HL-60 (cell line): ENCODE results near the gene PTPRN2.

Experiments used
- POLR2AphosphoS5 ChIP-seq: IDR thresholded peaks from 2 replicates; pipeline ENCODE4 v1.6.1; 2012; ENCODE audit warnings: low read depth
- TF ChIP-seq, protein P1 (sequence below): IDR thresholded peaks from one replicate; pipeline ENCODE4 v1.5.1; 2011; ENCODE audit warnings: low read length, control low read depth, inconsistent platforms; ENCODE audit not compliant: insufficient read depth

DNA sequence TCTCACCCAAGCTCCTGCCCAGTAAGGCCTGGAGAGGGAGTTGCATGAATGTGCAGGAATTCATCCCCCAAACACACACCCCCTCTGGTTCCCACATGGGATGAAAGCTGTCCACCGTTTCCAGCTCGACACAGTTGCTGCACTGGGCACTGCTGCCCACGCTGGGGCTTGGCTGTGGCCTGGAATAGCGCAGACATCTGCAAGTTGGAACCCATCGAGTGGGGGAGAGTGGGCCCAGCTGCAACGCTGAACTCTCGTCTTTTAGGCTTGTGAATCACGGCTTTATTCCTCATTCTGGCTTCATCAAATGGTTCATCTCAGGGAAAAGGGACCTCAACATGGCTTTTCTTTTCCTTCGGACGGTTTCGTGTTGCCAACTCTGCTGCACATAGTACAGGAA, 986.1 kb downstream of the PTPRN2 start:
- no peak for TF ChIP-seq POLR2AphosphoS5
- TF ChIP-seq, protein P1, sequence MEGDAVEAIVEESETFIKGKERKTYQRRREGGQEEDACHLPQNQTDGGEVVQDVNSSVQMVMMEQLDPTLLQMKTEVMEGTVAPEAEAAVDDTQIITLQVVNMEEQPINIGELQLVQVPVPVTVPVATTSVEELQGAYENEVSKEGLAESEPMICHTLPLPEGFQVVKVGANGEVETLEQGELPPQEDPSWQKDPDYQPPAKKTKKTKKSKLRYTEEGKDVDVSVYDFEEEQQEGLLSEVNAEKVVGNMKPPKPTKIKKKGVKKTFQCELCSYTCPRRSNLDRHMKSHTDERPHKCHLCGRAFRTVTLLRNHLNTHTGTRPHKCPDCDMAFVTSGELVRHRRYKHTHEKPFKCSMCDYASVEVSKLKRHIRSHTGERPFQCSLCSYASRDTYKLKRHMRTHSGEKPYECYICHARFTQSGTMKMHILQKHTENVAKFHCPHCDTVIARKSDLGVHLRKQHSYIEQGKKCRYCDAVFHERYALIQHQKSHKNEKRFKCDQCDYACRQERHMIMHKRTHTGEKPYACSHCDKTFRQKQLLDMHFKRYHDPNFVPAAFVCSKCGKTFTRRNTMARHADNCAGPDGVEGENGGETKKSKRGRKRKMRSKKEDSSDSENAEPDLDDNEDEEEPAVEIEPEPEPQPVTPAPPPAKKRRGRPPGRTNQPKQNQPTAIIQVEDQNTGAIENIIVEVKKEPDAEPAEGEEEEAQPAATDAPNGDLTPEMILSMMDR: no peak
